DMS53 (cell line): ENCODE results near the gene KIF4B.

Experiments
- DNase-seq: peaks from one replicate; lab custom pipeline; 2025; lab: John Stamatoyannopoulos, UW

KIF4B gene

GRCh38 chr5:155052532-155052931, 39.0 kb downstream of the KIF4B start:
- DNase-seq = no peak

GRCh38 chr5:155053501-155053900, 39.9 kb downstream of the KIF4B start:
- DNase-seq = no peak

- DNase-seq = no peak
Observed at GRCh38 chr5:155056644-155057269, 43.2 kb downstream of the KIF4B start.

GRCh38 chr5:155057626-155058025, 44.1 kb downstream of the KIF4B start:
- DNase-seq = no peak

GRCh38 chr5:155064580-155064979, 51.0 kb downstream of the KIF4B start:
- no peak for DNase-seq

GRCh38 chr5:155066886-155067595, 53.5 kb downstream of the KIF4B start:
- no peak for DNase-seq
